Activated CD4-positive, alpha-beta T cell treated with anti-CD3 and anti-CD28 coated beads, Interleukin-2, amount 10 ng/mL, durations not matched to agents 24 days and 14 days (primary cell): Measurements from ENCODE around the gene GALM. TPM values are rescaled to one million over a fixed set of nuclear protein-coding genes. Genes with fewer than 3 reads are reported as not detected.
"Not testable (repeated sequence)": the region's sequence is repeated elsewhere in the genome, so short reads cannot be mapped to it uniquely, and the experiment has no call there.

Experiments used
- DNase-seq: peaks from one replicate; pipeline ENCODE4 v3.0.0; 2022
- H3K27ac Mint-ChIP-seq: one replicate; pipeline ENCODE4 v1.8.0; 2022; ENCODE audit warnings: mild to moderate bottlenecking, mixed read lengths
- H3K27me3 Mint-ChIP-seq: one replicate; pipeline ENCODE4 v1.8.0; 2022; ENCODE audit warnings: mixed read lengths
- H3K36me3 Mint-ChIP-seq: one replicate; pipeline ENCODE4 v1.8.0; 2022; ENCODE audit warnings: low read depth, mild to moderate bottlenecking, mixed read lengths
- H3K4me1 Mint-ChIP-seq: one replicate; pipeline ENCODE4 v1.8.0; 2021; ENCODE audit warnings: mixed read lengths
- H3K4me3 Mint-ChIP-seq: one replicate; pipeline ENCODE4 v1.8.0; 2022; ENCODE audit warnings: mild to moderate bottlenecking, moderate library complexity, mixed read lengths
- H3K9me3 Mint-ChIP-seq: one replicate; pipeline ENCODE4 v1.8.0; 2021; ENCODE audit warnings: mixed read lengths
- intact Hi-C: fragments of 100-400 bp; cut with micrococcal nuclease; formaldehyde crosslinking; loops from one replicate; pipeline ENCODE4 v1.15.1; 2023
- total RNA-seq: library from RNA; stranded (reverse); gene quantifications from 2 replicates; pipeline ENCODE4 v1.2.3, GENCODE V29; 2022

The GALM gene
- total RNA-seq, 1 donor from 2014 or later: 57.4 TPM

GRCh38 chr2:38700881-38701458, 35.1 kb downstream of the GALM start:
- peaks cover 41% of the 10 kb centered on the region for H3K36me3 Mint-ChIP-seq
- intact Hi-C loops: loop anchor here (1.0 to 2.0 kb wide), 4 partner anchors 8 to 98 kb away; partner anchors contain the start of genes GALM and HNRNPLL
- H3K9me3 Mint-ChIP-seq: no peaks in the 10 kb centered on the region
- no peaks in the 10 kb centered on the region for H3K27me3 Mint-ChIP-seq
- peaks cover 50% of the 10 kb centered on the region for H3K4me1 Mint-ChIP-seq
- H3K27ac Mint-ChIP-seq: peak overlapping the region; percentile 92
- H3K4me3 Mint-ChIP-seq: peak overlapping the region; percentile 78
- no peak for DNase-seq

DNA sequence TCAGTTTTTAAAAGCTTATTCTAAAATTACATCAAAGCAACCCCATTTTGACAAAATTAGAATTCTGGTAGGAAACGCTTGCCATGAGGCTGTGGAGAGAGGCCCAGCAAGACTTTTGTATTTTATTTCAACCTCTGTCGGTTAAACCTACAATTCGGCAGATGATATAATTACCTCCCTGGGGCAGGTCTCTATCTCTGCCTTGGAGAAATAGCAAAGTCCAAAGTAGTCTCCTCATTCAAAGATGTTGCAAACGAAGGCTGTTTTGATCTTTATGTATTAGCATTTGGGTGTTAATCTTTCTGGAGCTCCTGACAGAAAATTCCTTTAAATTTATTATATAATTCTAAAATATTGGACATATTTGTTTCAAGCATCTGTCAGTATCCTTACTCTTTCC, 35.6 kb downstream of the GALM start:
- Mint-ChIP-seq H3K4me3 (peak overlapping the region; percentile 50), H3K27ac (peak overlapping the region; percentile 92), H3K9me3 (no peaks in the 10 kb centered on the region), H3K36me3 (peaks cover 40% of the 10 kb centered on the region), H3K4me1 (peaks cover 48% of the 10 kb centered on the region), H3K27me3 (no peaks in the 10 kb centered on the region)
- intact Hi-C loops: loop anchor here (2.0 kb wide), 3 partner anchors 35 to 99 kb away; partner anchors contain the start of genes GALM and HNRNPLL
- no peak for DNase-seq

DNA sequence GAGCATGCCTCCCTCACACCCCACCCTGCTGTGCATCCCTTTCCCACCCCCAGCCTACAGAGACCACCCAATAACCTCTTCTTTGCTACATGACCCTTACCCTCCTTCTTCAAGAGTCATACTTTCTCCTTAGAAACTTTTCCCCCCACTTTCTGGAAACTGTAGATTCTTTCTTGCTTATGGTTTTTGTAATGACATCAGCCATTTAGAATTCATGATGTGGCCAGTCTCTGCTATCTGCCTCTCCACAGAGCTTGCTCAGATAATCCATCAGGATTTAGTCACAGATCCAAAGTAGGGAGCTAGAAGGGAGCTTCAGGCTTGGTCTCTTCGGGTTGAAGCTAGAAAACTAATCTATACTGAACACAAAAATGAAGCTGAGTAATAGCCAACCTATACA, 36.5 kb downstream of the GALM start:
- peak overlapping the region; percentile 57 for H3K4me3 Mint-ChIP-seq
- H3K4me1 Mint-ChIP-seq: peaks cover 51% of the 10 kb centered on the region
- H3K27ac Mint-ChIP-seq: peak overlapping the region; percentile 73
- no peaks in the 10 kb centered on the region for H3K27me3 Mint-ChIP-seq
- DNase-seq: no peak
- peaks cover 43% of the 10 kb centered on the region for H3K36me3 Mint-ChIP-seq
- H3K9me3 Mint-ChIP-seq: no peaks in the 10 kb centered on the region
- intact Hi-C loops: no loop called here

GRCh38 chr2:38703336-38703735, 37.4 kb downstream of the GALM start:
- H3K27ac Mint-ChIP-seq, H3K27me3 Mint-ChIP-seq, H3K9me3 Mint-ChIP-seq, DNase-seq, intact Hi-C loops, H3K4me3 Mint-ChIP-seq: not testable (repeated sequence)
- H3K4me1 Mint-ChIP-seq: peaks cover 48% of the 10 kb centered on the region
- H3K36me3 Mint-ChIP-seq: peaks cover 42% of the 10 kb centered on the region

- DNase-seq: no peak
- intact Hi-C loops: no loop called here
- Mint-ChIP-seq H3K27me3 (no peaks in the 10 kb centered on the region), H3K4me1 (peaks cover 57% of the 10 kb centered on the region), H3K36me3 (peaks cover 37% of the 10 kb centered on the region), H3K9me3 (no peaks in the 10 kb centered on the region), H3K4me3 (no peak overlapping the region), H3K27ac (peak overlapping the region; percentile 34)
Measured at GRCh38 chr2:38704664-38705063, 38.8 kb downstream of the GALM start.

DNA sequence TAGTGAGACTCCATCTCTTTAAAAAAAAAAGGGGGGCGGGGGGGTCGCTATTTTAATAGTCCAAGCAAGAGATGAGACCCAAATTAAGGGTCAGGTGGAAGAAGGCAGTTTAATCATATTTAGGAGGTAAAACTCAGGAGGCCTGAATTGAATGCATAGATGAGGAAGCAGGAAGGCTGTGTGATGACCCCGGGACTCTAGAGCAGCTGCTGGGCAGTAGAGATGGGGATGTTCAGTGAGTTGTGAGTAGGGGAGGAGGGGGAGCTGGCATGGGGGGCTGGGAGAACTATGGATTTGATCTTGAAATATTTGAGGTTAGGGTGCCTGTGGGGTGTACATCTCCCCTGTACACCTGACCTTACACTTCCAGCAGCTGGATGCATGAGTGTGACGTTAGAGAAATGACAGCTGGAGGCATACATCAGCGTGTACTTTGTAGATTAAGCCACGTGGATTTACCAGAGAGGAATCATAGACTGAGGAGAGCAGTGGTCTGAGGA, 41.0 kb downstream of the GALM start:
- Mint-ChIP-seq H3K36me3 (peaks cover 39% of the 10 kb centered on the region), H3K4me3 (no peak overlapping the region), H3K27me3 (no peaks in the 10 kb centered on the region), H3K4me1 (peaks cover 53% of the 10 kb centered on the region), H3K9me3 (peaks cover 5% of the 10 kb centered on the region), H3K27ac (peak overlapping the region; percentile 26)
- intact Hi-C loops: no loop called here
- DNase-seq: no peak

- not testable (repeated sequence) for H3K27me3 Mint-ChIP-seq, DNase-seq, H3K9me3 Mint-ChIP-seq
- peaks cover 46% of the 10 kb centered on the region for H3K36me3 Mint-ChIP-seq
- intact Hi-C loops: loop anchor here (2.0 kb wide), 3 partner anchors 14 to 56 kb away; no protein-coding TSS in a partner anchor
- peak overlapping the region; percentile 72 for H3K4me3 Mint-ChIP-seq
- peak overlapping the region; percentile 86 for H3K27ac Mint-ChIP-seq
- H3K4me1 Mint-ChIP-seq: peaks cover 57% of the 10 kb centered on the region
Measured at GRCh38 chr2:38708491-38708890, 42.6 kb downstream of the GALM start.

DNA sequence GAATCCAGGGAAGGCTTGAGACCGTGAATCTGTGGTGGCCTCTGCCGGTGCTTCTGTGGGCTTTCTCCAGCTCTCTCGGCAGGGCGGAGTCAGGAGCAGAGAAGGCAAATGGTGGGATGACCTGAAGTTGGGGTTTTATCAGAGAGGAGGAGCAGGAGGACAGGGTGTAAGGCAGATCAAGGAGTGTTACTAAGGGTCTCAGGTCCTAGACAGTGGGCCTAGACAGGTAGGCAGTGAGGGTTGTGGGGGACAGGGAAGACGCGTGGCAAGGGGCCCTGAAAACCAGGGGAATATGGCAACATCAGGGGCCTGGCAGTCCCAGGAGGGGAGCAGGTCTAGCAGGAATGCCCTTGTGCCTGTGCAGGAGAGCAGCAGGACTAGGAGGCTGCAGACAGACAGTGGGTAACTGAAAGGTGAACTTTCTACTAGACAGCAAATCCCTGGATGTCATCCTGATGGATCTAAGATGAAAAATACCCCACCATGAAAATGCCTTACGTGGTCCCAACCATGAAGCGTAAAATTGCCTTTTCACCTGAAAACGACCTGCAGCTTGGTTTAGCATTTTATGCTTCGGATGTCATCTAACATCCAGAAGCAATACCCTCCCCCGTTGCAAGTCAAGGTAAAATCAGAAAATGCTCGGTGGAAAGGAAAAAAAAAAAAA, 43.1 kb downstream of the GALM start:
- peaks cover 49% of the 10 kb centered on the region for H3K36me3 Mint-ChIP-seq
- H3K4me1 Mint-ChIP-seq: peaks cover 60% of the 10 kb centered on the region
- no peaks in the 10 kb centered on the region for H3K27me3 Mint-ChIP-seq
- H3K27ac Mint-ChIP-seq: peak overlapping the region; percentile 86
- peaks cover 5% of the 10 kb centered on the region for H3K9me3 Mint-ChIP-seq
- DNase-seq: peak; percentile 63
- H3K4me3 Mint-ChIP-seq: peak overlapping the region; percentile 72
- intact Hi-C loops: loop anchor here (1.0 to 2.0 kb wide), 5 partner anchors 9 to 56 kb away; no protein-coding TSS in a partner anchor

GRCh38 chr2:38709567-38710194, 43.8 kb downstream of the GALM start:
- DNase-seq: peak; percentile 82
- intact Hi-C loops: loop anchor here (1.0 to 2.0 kb wide), 5 partner anchors 9 to 57 kb away; no protein-coding TSS in a partner anchor
- Mint-ChIP-seq H3K27me3 (no peaks in the 10 kb centered on the region), H3K4me1 (peaks cover 67% of the 10 kb centered on the region), H3K27ac (peak overlapping the region; percentile 86), H3K4me3 (peak overlapping the region; percentile 72), H3K36me3 (peaks cover 54% of the 10 kb centered on the region), H3K9me3 (peaks cover 5% of the 10 kb centered on the region)

DNA sequence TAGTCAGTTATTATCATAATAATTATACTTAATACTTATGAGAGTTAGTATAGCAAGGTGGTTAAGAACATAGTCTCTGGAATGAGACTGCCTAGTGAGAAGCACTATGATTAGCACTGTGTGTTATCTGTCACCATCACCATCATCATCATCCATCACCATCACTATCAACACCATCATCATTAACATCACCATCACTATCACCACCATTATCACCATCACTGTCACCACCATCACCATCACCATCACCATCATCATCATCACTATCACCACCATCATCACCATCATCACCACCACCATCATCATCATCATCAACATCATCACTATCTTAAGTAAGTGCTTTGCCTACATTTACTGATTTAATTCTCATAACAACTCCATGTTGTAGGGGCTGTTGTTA, 45.6 kb downstream of the GALM start:
- peak overlapping the region; percentile 2 for H3K27ac Mint-ChIP-seq
- intact Hi-C loops: no loop called here
- no peak for DNase-seq
- peaks cover 72% of the 10 kb centered on the region for H3K4me1 Mint-ChIP-seq
- H3K9me3 Mint-ChIP-seq: peaks cover 5% of the 10 kb centered on the region
- H3K36me3 Mint-ChIP-seq: peaks cover 57% of the 10 kb centered on the region
- no peak overlapping the region for H3K4me3 Mint-ChIP-seq
- H3K27me3 Mint-ChIP-seq: no peaks in the 10 kb centered on the region

DNA sequence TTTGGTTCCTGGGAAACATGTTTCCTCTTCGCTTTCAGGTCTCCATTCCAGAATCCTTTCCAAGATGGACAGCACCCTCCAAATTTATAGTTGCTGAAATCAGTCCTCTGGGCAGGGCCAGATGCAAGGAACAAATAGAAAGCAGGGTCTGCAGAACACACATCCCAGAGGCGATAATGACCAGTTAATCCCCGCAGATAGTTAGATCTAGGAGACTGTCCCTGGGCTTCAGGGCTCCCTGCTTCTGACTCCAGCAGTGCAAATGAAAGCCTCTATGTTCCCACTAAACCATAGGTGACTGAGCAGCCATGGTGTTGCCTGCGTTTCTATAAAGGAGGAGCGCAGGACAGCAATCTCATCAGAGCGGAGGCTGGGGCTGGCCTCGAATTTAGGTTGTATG, 46.5 kb downstream of the GALM start:
- no peak for DNase-seq
- H3K36me3 Mint-ChIP-seq: peaks cover 53% of the 10 kb centered on the region
- H3K4me3 Mint-ChIP-seq: no peak overlapping the region
- H3K27me3 Mint-ChIP-seq: no peaks in the 10 kb centered on the region
- peaks cover 63% of the 10 kb centered on the region for H3K4me1 Mint-ChIP-seq
- H3K9me3 Mint-ChIP-seq: peaks cover 5% of the 10 kb centered on the region
- H3K27ac Mint-ChIP-seq: peak overlapping the region; percentile 39
- intact Hi-C loops: no loop called here

- Mint-ChIP-seq H3K4me1 (peaks cover 61% of the 10 kb centered on the region), H3K4me3 (no peak overlapping the region), H3K27ac (peak overlapping the region; percentile 67), H3K36me3 (peaks cover 56% of the 10 kb centered on the region), H3K9me3 (peaks cover 5% of the 10 kb centered on the region), H3K27me3 (no peaks in the 10 kb centered on the region)
- DNase-seq: no peak
- intact Hi-C loops: no loop called here
Measured at GRCh38 chr2:38712871-38713270, 47.0 kb downstream of the GALM start.

- no peak for DNase-seq
- Mint-ChIP-seq H3K9me3 (peaks cover 5% of the 10 kb centered on the region), H3K36me3 (peaks cover 59% of the 10 kb centered on the region), H3K27ac (peak overlapping the region; percentile 67), H3K27me3 (no peaks in the 10 kb centered on the region), H3K4me1 (peaks cover 61% of the 10 kb centered on the region), H3K4me3 (no peak overlapping the region)
- intact Hi-C loops: no loop called here
Measured at GRCh38 chr2:38713338-38713737, 47.4 kb downstream of the GALM start.

- Mint-ChIP-seq H3K36me3 (peaks cover 68% of the 10 kb centered on the region), H3K4me3 (peak overlapping the region; percentile 6), H3K4me1 (peaks cover 50% of the 10 kb centered on the region), H3K27ac (peak overlapping the region; percentile 85)
- H3K27me3 Mint-ChIP-seq, intact Hi-C loops, DNase-seq, H3K9me3 Mint-ChIP-seq: not testable (repeated sequence)
Measured at GRCh38 chr2:38714941-38715340, 49.0 kb downstream of the GALM start.
